Activated CD4-positive, alpha-beta T cell treated with anti-CD3 and anti-CD28 coated beads for 48 hours (primary cell): ENCODE measurements around the gene SDHAF2.
A peak's percentile ranks its signal among the peaks of the same experiment; 100 is the strongest.
"Not testable (repeated sequence)": the region's sequence is repeated elsewhere in the genome, so short reads cannot be mapped to it uniquely, and the experiment has no call there.

ENCODE experiments used
- DNase-seq: peaks from one replicate; pipeline ENCODE4 v3.0.0-alpha.2; 2020

The SDHAF2 gene

DNA sequence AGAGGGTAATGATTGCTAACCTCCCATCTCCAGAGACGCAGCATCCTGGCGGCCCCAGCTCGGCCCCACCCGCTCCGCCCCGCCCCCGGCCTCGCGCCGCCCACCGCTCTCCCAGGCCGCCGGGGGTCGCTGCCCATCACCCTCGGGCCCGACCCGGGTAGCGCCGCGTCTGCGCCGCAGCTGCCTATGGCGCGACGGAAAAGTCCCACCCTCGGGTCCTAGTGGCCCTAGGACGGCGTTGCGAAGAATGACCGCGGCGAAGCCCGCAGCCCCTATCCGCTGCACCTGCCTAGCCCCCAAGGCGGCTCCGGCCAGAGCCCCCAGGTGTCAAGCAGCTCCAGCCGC is 606 bp upstream of the SDHAF2 start:
- peak; percentile 73 for DNase-seq

DNA sequence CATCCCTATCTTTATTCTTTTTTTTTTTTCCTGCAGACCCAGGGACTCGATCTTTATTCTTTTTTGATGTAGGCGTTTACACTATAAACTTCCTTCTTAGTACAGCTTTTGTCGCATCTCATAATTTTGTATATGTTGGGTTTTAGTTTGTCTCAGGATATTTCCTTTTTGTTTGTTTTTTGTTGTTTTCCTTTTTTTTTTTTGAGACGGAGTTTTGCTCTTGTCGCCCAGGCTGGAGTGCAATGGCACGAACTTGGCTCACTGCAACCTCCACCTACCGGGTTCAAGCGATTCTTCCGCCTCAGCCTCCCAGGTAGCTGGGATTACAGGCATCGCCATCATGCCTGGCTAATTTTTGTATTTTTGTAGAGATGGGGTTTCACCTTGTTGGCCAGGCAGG is 915 bp downstream of the SDHAF2 start:
- not testable (repeated sequence) for DNase-seq

DNA sequence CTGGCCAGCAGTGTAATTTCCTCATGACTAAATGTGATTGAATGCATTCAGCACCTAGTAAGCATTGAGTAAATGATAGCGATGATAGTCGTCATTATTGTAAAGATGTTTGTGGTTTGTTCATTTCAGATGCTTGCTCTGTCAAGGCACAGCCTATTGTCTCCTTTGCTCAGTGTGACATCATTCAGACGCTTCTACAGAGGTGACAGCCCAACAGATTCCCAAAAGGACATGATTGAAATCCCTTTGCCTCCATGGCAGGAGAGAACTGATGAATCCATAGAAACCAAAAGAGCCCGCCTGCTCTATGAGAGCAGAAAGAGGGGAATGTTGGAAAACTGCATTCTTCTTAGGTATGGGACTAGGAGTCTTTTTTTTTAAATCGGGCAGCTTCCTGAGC is 7.6 kb downstream of the SDHAF2 start:
- no peak for DNase-seq

DNA sequence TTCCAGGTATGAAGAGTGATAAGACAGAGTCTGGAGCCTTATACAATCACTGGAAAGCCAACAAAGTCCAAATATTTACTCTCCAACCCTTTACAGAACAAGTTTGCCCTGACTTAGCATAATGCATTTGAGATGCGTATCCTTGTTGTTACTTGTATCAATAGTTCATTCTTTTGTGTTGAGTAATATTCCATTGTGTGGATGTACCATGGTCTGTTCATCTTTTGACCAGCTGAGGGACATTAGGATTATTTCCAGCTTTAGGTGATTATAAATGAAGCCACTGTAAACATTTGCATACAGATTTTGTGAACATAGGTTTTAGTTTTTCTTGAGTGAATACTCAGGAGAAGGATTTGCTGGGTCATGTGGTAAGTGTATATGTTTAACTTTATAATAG is 9.7 kb downstream of the SDHAF2 start:
- DNase-seq = no peak

DNA sequence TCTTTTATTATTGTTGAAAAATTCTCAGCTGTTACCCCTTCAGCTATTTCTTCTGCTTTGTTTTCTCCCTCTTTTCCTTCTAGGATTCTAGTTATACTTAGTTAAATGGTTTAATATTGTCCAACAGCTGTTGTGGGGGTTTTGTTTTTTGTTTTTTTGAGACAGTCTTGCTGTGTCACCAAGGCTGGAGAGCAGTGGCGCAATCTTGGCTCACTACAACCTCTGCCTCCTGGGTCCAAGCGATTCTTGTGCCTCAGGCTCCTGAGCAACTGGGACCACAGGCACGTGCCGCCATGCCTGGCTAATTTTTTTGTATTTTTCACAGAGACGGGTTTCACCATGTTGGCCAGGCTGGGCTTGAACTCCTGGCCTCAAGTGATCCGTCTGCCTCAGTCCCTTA is 12.7 kb downstream of the SDHAF2 start:
- no peak for DNase-seq

DNA sequence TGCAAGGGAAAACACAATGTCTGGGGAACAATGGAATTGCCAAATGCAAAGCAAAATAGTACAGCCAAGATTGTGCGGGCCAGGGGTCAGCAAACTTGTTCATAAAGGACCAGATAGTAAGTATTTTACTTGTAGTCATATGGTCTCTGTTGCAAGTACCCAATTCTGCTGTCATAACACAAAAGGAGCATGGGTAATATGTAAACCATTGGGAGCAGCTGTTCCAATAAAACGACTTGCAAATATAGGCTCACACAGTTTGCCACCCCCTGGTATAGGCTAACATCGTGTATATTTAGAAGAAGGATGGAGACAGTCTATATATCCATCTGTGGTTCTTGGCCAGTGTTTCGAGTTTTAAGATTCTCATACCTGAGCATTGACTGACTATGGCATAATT is 15.6 kb downstream of the SDHAF2 start:
- DNase-seq = no peak

DNA sequence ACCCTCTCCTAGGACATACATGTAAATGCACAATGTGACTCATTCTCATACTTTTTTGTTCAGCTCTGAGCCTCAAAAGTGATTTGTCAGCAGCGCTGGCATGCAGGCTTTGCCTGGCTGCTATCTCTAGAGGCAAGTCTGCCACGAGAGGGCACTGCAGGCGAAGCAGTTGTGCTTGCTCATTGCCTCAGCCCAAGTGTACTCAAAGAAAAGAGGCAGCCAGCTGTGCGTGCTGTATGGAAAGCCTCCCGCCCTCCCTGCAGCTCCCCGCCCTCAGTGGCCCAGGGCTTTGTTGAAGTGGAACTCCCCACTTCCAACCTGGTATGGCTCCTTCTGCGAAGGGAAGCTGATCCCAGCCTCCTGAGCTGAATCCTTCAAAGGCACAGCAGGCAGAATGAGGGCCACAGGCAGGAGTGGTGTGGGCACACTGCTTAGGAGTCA is 16.3 kb downstream of the SDHAF2 start:
- peak; percentile 93 for DNase-seq

DNA sequence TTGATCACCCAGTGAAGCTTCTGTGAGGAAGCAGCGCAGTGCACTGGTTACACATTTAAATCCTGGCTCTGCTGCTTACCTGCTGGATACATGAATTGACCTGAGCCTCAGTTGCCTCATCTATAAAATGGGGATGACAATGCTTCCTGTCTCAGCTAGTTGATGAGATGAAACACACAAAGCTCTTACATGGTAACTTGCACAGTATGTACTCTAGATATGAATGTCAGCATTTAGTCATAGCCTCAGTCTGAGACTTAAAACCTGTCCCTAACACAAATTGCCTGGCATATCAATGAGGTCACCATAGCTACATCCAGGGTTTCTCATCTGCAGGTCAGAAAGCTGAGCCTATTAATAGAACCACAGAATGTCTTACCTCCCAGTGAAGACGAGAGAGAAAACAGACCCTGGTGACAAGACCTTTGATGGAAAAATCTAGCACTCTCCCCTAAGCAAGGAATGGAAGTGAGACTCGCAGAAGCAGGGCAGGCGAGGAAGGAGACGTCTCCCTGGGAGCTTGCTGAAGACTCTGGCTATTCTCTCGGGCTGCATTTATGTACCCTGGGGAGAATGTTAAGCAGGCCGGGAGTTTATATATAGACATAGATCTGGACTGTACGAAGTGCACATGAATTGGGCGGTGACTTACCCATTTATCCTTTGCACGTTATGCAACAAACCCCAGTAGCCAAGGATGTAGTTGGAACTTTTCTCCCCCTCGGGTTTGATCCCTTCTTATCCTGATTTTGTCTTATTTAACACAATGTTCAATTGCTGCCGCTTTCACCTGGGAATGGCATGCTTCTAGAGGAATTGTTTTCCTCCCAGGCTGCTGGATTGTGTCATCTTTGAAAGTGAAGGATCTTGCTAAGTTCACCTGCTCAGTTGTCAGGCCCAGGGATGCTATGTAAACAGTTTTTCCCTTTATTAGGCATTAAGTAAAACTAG is 18.0 kb downstream of the SDHAF2 start:
- DNase-seq = peak; percentile 24

DNA sequence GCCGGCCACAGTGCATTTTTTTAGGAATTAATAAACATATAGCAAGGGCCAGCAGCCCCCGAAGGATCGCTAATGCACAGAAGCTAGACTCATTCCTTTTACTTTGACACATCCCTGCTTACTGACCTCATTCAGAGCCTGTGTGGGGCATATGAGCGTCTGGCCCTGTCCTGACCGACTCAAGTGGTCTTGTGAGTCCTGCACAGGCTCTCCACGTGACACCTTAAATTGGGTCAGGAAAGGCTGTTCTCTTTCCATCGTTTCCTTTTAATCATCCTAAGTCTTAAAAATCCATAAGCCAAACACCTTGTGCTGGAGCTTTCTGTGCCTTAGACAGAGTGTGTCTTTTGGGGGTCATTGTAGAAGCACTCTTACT is 18.6 kb downstream of the SDHAF2 start:
- no peak for DNase-seq

DNA sequence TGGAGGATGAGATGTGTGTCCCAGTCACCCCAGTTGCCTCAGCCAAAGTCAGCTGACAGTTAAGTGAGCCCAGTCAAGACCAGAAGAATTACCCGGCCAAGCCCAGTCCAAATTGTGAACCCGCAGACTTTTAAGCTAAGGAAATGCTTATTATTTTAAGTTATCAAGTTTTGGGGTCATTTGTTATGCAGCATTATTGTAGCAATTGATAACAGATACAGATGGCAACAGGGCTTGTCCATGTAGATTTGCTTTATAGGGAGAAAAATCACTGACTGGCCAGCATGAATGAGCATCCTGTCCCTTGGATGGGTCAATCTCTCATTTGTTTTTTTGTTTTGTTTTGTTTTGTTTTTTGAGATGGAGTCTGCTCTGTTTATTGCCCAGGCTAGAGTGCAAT is 22.9 kb downstream of the SDHAF2 start:
- DNase-seq = no peak

DNA sequence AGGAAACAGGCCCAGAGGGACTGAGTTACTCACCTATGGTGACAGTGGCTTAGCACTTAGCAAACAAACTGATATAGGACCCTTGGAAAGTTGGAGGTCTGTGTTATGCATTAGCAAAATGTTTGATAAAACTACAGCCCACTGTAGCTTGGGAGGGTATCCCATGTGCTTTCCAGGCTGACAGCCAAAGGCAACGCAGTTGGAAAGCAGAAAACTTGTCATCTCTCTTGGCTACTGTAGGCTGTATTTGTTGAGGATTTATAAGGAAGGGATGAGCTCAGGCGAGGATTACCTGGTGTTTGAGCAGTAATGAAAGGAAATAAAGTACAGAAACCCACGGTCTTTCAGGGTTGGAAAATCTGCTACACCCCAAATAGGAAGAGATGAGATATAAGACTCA is 23.8 kb downstream of the SDHAF2 start:
- no peak for DNase-seq

DNA sequence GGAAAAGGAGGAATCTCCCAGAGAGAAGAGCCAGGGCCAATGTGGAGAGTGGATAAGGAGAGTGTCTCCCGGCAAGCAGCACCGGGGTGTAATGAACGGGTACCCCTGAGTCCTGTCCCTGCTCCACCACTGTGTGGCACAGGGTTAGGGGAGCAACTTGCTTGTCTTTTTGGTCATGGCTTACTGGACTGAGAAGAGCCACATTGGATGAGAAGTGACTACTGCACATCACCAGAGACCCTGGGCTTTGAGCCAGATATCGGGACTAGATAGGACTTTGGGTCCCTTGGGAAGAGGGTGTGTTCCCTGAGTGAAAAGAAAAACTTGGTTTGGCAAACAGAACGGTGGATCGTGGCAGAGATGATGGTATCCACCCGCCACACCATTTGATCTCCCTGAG is 24.6 kb downstream of the SDHAF2 start:
- DNase-seq = no peak

DNA sequence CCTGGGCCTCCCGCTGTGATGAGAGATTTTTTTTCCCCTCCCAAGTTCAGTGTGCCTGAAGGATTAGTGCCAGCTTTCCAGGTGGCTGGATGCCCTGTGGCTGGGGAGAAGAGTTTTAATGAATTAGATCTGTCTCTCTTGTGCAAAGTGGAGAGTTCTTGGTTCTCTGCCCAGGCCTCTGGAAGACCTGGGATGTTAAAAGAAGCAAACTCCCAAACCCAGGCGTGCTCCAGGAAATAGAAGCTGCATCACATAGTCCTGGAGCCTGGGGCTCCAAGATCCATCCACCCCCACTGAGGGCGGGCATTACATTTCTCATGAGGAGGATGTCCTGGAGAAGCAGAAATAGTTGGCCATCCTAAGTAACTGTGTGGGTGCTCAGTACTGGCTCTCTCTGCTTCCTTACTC is 30.6 kb downstream of the SDHAF2 start:
- DNase-seq = no peak

DNA sequence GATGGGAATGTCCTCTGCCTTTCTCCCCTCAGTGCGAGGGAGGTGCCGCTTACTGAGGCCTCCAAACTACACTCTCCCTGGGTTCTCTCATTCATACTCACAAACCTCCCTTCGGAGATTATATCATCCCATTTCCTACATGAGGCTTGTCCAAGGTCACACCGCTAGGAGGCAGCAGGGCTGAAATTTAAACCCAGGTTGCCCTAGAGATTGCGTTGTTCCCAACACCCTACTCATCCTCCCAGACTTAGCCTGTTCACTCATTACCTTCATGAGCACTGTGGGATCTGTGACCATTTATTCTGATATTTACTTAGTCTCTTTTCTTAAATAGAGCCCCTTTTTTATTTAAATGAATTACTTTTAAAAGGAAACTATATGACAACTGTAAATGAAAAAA is 31.1 kb downstream of the SDHAF2 start:
- no peak for DNase-seq

DNA sequence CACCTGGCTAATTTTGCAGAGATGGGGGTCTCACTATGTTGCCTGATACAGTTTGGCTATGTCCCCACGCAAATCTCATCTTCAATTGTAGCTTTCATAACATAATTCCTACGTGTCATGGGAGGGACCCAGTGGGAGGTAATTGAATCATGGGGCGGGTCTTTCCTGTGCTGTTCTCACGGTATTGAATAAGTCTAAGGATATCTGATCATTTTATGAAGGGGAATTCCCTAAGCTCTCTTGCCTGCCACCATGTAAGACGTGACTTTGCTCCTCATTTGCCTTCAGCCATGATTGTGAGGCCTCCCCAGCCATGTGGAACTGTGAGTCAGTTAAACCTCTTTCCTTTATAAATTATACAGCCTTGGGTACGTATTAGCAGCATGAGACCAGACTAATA is 37.7 kb downstream of the SDHAF2 start:
- DNase-seq = not testable (repeated sequence)

DNA sequence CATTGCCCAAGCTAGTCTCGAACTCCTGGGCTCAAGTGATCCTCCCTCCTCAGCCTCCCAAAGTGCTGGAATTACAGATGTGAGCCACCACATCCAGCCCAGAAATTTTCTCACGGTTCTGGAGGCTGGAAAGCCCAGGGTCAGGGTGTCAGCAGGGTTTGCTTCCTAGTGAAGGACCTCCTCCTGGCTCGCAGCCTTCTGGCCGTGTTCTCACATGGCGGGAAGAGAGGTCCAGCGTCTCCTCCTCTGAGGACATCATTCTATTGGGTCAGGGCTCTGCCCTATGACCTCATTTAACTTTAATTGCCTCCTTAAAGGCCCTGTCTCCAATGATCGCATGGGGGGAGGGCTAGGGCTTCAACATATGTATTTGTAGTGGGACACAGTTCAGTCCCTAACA is 38.1 kb downstream of the SDHAF2 start:
- no peak for DNase-seq

DNA sequence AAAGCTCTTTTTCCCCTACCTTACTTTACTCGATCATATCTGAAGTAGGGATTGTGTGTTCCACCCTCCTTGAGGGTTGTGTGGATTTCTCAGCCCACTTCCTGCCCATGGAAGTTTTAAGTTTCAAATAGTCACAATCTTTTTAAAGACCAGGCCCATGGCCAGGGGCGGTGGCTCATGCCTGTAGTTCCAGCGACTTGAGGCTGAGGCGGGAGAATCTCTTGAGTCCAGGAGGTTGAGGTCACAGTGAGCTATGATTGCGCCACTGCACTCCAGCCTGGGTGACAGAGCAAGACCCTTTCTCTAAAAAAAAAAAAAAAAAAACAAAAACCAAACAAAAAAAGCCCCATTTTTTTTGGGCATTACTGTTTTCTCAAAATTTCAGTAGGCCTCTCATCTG is 42.4 kb downstream of the SDHAF2 start:
- no peak for DNase-seq

DNA sequence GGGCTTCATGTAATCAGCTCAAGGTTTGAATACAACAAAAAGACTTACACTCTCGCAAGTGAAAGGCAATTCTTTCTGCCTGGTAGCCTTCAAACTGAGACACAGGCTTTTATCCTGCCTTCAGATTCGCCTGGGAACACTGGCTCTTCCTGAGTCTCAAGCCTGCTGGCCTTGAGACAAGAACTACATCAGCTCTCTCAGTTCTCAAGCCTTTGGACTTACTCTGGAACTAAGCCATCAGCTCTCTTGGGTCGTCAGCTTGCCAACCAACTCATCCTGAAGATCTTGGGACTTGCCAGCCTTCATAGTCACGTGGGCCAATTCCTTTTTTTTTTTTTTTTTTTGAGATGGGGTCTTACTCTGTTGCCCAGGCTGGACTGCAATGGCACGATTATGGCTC is 42.9 kb downstream of the SDHAF2 start:
- no peak for DNase-seq

DNA sequence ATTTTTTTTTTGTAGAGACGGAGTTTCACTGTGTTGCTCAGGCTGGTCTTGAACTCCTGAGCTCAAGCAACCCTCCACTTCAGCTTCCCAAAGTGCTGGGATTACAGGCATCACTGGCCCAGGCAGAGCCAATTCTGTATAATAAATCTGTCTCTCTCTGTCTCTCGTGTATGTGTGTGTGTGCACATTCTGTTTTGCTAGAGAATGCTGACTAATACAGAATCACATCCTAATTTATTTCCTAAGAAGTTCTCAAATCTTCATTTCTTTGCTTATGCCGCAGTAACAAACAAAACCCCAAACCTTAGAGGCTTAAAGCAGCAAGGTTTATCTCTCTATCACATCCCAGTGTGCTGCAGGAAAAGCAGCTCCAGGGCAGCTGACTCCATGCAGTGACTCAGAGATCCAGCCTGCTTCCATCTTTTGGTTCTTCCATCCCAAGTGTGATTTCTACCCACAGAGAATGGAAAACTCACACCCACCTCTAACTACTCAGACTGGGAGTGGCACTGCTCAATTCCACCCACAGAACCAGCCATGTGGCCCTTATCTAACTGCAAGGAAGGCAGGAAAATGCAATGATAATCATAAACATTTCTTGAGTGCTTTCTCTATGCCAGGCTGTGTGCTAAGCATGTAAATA is 43.6 kb downstream of the SDHAF2 start:
- DNase-seq = no peak

DNA sequence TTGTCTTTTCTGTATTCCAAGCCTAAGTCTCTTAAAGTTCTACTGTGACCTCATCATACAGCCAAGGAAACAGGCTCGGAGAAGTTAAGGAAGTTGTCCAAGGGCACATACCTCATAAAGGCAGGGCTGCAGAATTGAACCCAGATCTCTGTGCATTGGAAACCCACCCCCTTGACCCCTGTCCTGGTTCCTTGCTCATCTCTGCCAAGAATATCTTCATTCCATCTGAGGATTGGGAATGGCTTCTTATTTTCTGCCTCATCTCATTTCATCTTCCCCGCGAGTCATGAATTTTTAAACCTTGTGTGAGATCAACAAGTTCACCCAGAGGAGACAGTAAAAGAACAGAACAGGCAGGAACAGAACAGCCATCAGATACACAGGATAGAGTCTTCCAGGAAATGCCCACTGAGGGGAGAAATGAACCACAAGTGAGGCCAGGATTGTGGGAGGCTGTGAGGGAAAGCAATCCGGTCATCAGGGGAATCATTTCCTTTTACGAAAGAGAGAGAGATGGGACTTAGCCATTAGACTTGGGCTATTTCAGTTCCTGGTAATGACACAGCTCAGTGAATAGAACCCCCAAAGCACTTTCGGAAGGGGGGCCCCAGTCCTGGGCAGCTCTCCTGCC is 44.2 kb downstream of the SDHAF2 start:
- DNase-seq = no peak

DNA sequence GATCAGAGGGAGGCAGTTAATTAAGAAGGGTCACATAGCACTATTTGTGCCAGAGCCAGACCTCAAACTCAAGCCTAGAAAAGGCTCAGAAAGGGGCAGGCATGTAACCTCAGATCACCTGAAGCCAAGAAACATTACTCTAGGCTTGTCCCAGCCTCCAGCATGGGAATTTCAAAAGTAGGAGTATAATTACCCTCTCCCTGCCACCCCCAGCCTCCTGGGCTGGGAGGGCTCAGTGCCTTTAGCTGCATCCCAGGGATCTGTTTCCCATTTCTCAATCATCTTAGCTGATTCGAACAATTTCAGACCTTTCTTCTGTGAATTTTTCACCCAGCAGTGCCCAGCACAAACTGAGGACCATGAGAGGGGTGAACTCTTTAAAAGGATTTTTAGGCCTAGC is 45.5 kb downstream of the SDHAF2 start:
- no peak for DNase-seq

DNA sequence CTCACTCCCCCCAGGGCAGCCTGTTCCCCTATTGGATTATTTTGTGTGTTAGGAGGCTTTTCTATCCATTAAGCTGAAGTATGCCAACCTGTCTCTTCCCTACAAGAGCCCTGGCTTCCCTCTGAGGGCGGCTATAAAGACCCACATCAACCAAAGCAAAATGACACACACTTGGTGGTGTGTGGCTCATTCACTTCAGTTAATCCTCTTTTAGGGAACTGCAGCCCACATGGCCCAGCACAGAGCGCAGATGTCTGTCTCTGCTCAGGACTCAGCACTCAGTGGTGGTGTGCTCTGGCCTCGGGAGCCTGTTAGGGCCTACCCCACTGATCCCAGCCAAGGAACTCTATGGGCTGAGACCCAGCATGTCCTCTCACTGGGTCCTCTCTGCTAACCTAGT is 46.4 kb downstream of the SDHAF2 start:
- DNase-seq = no peak

DNA sequence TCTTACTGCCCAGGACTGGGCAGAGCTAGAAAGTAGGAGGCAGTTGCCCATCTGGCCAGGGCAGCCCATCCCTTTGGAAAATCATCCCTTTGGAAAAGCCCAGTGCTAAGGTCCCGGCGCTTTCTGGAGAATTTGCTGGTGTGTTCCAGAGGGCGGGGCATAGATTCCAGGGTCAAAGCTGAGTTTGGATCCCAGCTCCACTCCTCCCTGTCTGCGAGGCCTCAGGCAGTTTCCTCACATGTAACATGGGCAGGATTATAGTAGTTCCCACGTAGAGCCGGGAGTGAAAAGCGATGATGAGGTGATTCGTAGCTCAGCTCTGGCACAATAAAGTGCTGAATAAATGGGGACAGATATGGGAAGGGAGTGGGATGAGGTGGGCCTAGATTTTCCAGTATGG is 47.2 kb downstream of the SDHAF2 start:
- DNase-seq = no peak

DNA sequence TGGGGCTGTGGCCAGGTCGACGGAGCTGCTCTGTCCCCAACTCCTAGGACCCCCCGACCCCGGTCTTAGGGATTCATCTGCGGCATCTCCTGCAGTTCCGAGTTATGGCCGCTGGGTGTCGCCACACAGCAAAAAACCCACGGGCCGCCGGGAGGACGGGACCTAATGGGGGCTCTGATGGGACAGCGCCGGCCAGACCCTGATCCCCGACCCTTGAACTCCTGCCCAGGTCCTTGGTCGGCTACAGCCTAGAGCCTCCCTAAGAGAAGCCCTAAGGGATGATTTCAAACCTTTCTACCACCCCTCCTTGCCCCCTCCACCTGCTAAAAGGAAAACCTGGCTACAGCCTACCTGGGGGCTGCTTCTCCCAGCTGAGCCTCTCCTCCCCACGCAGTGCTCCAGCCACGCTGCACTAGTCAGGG is 47.8 kb downstream of the SDHAF2 start:
- peak; percentile 64 for DNase-seq
